ENCODE results near the gene PAQR4.
A peak's percentile ranks its signal among the peaks of the same experiment; 100 is the strongest.

PAQR4 gene

GRCh38 chr16:2953706-2954627, 15.2 kb upstream of the PAQR4 start:
- Histone ChIP-seq H3K4me1 (ENCODE audit: control insufficient read depth, insufficient read depth, low read length) (no peaks in the 10 kb centered on the region), H3K27ac (ENCODE audit: extremely low read depth, low read depth, low read length) (no peak overlapping the region), H3K9me3 (ENCODE audit: control insufficient read depth, insufficient read depth, low read depth, low read length) (no peaks in the 10 kb centered on the region), H3K36me3 (ENCODE audit: control insufficient read depth in 2 of 2, insufficient read depth in 1 of 2, low read length in 2 of 2) (peaks cover 0 to 4% of the 10 kb centered on the region in 2 experiments; a peak in 1 of 3 replicates), H3K4me3 (ENCODE audit: low read depth, low read length) (no peak overlapping the region)
- ChIA-PET CTCF (interaction anchor here (1.6 kb wide), 1 partner anchor 8 kb away, joined by 8 read pairs; no protein-coding TSS in a partner anchor), POLR2A (no interaction called here)
- 0 out of 2 replicates have a peak, but pooled peaks have one; percentile 19 for TF ChIP-seq ZEB2 (tag by site-specific recombination; IDR thresholded peaks at IDR 0.05)
- TF ChIP-seq CTCF (tag by site-specific recombination; IDR thresholded peaks at IDR 0.05), result no peak
- TF ChIP-seq ZNF600 (tag by site-specific recombination; IDR thresholded peaks at IDR 0.05), result 0 out of 2 replicates have a peak, but pooled peaks have one; percentile 22
- no peak for TF ChIP-seq ZNF146 (tag by site-specific recombination; IDR thresholded peaks at IDR 0.05)
- no peak for TF ChIP-seq ZNF549 (tag by site-specific recombination; IDR thresholded peaks at IDR 0.05)
- TF ChIP-seq SALL2 (tag by site-specific recombination; IDR thresholded peaks at IDR 0.05; ENCODE audit: borderline replicate concordance), result no peak
- no peak for TF ChIP-seq ZBTB17 (tag by site-specific recombination; IDR thresholded peaks at IDR 0.05)
- TF ChIP-seq, protein P1, sequence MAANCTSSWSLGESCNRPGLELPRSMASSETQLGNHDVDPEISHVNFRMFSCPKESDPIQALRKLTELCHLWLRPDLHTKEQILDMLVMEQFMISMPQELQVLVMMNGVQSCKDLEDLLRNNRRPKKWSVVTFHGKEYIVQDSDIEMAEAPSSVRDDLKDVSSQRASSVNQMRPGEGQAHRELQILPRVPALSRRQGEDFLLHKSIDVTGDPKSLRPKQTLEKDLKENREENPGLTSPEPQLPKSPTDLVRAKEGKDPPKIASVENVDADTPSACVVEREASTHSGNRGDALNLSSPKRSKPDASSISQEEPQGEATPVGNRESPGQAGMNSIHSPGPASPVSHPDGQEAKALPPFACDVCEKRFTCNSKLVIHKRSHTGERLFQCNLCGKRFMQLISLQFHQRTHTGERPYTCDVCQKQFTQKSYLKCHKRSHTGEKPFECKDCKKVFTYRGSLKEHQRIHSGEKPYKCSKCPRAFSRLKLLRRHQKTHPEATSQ (tag by site-specific recombination; IDR thresholded peaks at IDR 0.05), result no peak

GRCh38 chr16:2954656-2955381, 14.3 kb upstream of the PAQR4 start:
- ChIA-PET POLR2A (no interaction called here), CTCF (no interaction called here)
- Histone ChIP-seq H3K9me3 (ENCODE audit: control insufficient read depth, insufficient read depth, low read depth, low read length) (no peaks in the 10 kb centered on the region), H3K36me3 (ENCODE audit: control insufficient read depth in 2 of 2, insufficient read depth in 1 of 2, low read length in 2 of 2) (no peaks in the 10 kb centered on the region), H3K27ac (ENCODE audit: extremely low read depth, low read depth, low read length) (no peak overlapping the region), H3K4me1 (ENCODE audit: control insufficient read depth, insufficient read depth, low read length) (no peaks in the 10 kb centered on the region), H3K4me3 (ENCODE audit: low read depth, low read length) (no peak overlapping the region)
- TF ChIP-seq SCRT2 (tag by site-specific recombination; IDR thresholded peaks at IDR 0.05) (peak; percentile 64), ZNF2 (tag by site-specific recombination; IDR thresholded peaks at IDR 0.05) (no peak), PATZ1 (tag by site-specific recombination; IDR thresholded peaks at IDR 0.05) (peak; percentile 55; the same call in 1 of the 2 replicates), GLIS2 (tag by site-specific recombination; IDR thresholded peaks at IDR 0.05) (peak; percentile 42), SCRT1 (tag by site-specific recombination; IDR thresholded peaks at IDR 0.05; ENCODE audit: borderline replicate concordance) (peak; percentile 91), GLIS1 (tag by site-specific recombination; IDR thresholded peaks at IDR 0.05) (peak; percentile 17; the same call in 1 of the 2 replicates), ZNF221 (tag by site-specific recombination; IDR thresholded peaks at IDR 0.05; ENCODE audit: borderline replicate concordance) (no peak), ZFP69B (tag by site-specific recombination; IDR thresholded peaks at IDR 0.05) (peak; percentile 72), SP3 (tag by site-specific recombination; IDR thresholded peaks at IDR 0.05) (no peak), ZNF692 (tag by site-specific recombination; IDR thresholded peaks at IDR 0.05) (peak; percentile 73)

All from HEK293 (cell line).